Forelimb muscle (tissue), 1 donor: ENCODE results near the gene ATF7. TPM values are rescaled to one million over a fixed set of nuclear protein-coding genes. Genes with fewer than 3 reads are reported as not detected.
"Not testable (repeated sequence)": the region's sequence is repeated elsewhere in the genome, so short reads cannot be mapped to it uniquely, and the experiment has no call there.

Source experiments
- DNase-seq: peaks from one replicate; pipeline ENCODE4 v3.0.0-alpha.2; 2013; ENCODE audit warnings: low read depth
- polyA plus RNA-seq: library from polyadenylated mRNA; unstranded; fragments of 120-200 nt; gene quantifications from one replicate; pipeline ENCODE4 v1.2.1, GENCODE V29; 2013; ENCODE audit not compliant: insufficient read length

Gene ATF7
- 49.7 TPM for polyA plus RNA-seq

DNA sequence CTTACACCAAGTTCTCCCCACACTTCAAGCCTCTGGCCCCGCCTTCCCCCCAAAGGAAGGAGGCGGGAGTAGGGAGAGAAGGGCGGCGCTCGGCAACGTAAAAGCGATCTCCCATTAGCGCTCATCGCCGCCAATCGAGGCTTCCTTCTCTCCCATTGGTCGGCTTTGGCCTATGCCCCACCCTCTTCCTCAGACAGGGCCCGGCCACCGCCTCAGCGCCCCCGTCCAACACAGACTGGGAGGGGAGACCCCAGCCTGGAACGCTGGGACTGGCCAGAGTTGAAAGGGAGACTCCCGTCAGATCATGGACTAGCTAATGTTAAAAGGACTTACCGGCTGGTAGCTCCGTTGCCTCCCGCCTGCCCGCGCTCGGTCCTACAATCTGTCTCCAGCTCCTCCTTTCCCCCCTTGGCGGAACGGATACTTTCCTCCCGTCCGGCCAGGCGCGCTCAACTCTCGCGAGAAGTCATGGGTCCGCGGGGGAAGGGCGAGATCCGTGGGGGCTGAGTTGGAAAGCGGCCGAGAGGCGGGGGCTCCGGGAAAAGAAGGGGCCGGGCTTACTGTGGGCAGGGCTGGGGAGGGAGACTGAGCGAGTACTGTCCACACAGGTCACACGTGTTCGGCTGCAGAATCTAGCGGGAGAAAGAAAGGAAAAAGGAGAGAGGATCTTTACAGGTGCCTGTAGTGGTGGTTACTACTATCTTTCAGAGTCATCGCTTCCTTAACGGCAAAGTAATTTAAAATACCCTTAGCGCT lies at the start of gene ATF7:
ATF7 (minus strand) TSS at position 437 of the 756 bp plus-strand sequence. CDS start 25,382 bp downstream, outside the sequence.
- DNase-seq: peak; percentile 94

- DNase-seq: no peak
Measured at GRCh38 chr12:53674977-53675700, 49.0 kb upstream of the ATF7 start.

DNA sequence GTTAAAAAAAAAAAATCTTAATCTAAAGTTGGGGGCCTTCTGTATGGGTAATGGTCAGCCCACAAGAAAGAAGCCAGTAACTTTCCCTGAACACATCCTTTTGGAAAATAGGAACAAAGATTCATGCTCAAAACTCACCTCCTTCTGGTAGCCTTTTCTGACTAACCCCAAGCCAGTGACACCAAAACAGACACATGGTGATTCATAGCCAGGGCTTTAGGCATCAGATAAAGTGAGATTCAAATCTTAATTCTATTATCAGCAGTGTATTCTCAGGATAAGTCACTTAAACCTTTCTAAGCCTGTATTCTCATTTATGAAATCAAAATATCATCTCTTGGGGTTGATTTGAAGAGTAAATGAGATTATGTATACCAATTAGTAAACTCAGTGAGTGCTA lies 44.8 kb upstream of the ATF7 start:
- DNase-seq: no peak

DNA sequence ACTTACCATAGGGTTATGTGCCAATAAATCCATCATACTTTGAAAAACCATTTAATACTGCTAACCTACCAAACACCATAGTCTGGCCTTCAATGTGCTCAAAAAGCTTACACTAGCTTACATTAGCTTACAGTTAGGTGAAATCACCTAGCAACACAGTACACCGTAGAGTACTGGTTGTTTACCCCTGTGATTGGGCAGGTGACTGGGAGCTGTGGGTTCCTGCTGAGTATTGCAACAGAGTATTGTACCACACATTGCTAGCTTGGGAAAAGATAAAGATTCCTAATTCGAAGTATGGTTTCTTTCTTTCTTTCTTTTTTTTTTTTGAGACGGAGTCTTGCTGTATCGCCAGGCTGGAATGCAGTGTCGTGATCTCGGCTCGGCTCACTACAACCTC lies 44.1 kb upstream of the ATF7 start:
- no peak for DNase-seq

DNA sequence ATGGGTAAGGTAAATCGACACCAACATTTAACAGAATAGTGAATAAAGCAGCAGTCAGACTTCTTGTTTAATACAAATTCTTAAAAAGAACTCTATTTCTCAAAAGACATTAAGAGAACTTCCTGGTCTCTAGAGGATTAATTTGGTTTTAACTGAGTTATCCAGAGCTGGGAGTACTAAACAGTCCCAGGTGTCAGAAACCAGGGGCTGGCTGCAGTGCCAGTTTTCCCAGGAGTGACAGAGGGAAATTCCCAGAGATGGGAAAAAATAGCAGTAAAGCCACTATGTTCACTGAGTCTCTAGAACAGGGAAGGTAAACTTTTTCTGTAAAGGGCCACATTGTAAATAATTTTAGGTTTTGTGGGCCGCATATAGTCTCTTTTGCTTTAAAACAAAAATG lies 40.9 kb upstream of the ATF7 start:
- no peak for DNase-seq

DNA sequence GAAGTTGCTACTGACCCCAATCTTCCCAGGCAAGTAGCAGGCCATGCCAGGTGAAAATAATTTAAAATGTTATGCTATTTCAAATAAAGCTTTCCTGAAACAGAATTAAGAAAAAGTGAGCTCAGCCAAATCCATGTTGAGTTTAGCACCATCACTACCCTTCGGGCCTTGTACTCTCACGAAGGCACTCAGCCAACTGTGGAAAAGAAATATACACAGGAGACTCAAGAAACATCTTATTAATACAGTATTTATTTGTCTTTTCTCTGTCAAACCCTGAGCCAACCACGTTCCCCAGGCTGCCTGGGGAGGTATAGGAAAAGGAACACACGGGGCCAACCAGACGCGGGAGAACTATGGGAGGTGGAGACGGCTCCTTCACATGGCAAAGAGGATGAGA lies 38.8 kb upstream of the ATF7 start:
- no peak for DNase-seq

DNA sequence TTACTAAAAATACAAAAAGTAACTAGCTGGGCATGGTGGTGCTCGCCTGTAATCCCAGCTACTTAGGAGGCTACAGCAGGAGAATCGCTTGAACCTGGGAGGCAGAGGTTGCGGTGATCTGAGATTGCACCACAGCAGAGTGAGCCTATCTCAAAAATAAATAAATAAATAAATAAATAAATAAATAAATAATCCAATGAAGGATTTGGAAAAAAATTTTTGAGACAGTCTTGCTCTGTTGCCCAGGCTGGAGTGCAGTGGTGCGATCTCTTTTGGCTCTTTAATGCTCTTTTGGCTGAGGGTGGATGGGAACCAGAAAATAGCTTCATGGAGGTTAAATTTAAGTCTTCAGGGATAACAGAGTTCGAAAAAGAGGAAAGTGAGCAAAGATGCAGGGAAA lies 38.0 kb upstream of the ATF7 start:
- DNase-seq: no peak

- no peak for DNase-seq
Measured at GRCh38 chr12:53660041-53660440, 33.9 kb upstream of the ATF7 start.

- DNase-seq: no peak
Measured at GRCh38 chr12:53659571-53659981, 33.4 kb upstream of the ATF7 start.

GRCh38 chr12:53659011-53659551 lies 32.9 kb upstream of the ATF7 start:
- no peak for DNase-seq

GRCh38 chr12:53657041-53657440 lies 30.9 kb upstream of the ATF7 start:
- DNase-seq: no peak

GRCh38 chr12:53653595-53653994 lies 27.4 kb upstream of the ATF7 start:
- DNase-seq: no peak

GRCh38 chr12:53652366-53652765 lies 26.2 kb upstream of the ATF7 start:
- no peak for DNase-seq

- DNase-seq: no peak
Measured at GRCh38 chr12:53651737-53652136, 25.6 kb upstream of the ATF7 start.

DNA sequence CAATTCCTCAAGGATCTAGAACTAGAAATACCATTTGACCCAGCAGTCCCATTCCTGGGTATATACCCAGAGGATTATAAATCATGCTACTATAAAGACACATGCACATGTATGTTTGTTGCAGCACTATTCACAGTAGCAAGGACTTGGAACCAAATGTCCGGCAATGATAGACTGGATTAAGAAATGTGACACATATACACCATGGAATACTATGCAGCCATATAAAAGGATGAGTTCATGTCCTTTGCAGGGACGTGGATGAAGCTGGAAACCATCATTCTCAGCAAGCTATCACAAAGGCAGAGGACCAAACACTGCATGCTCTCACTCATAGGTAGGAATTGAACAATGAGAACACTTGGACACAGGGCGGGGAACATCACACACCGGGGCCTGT lies 20.1 kb upstream of the ATF7 start:
- DNase-seq: not testable (repeated sequence)

- DNase-seq: no peak
Measured at GRCh38 chr12:53645165-53645564, 19.0 kb upstream of the ATF7 start.

- DNase-seq: no peak
Measured at GRCh38 chr12:53644133-53644532, 18.0 kb upstream of the ATF7 start.

DNA sequence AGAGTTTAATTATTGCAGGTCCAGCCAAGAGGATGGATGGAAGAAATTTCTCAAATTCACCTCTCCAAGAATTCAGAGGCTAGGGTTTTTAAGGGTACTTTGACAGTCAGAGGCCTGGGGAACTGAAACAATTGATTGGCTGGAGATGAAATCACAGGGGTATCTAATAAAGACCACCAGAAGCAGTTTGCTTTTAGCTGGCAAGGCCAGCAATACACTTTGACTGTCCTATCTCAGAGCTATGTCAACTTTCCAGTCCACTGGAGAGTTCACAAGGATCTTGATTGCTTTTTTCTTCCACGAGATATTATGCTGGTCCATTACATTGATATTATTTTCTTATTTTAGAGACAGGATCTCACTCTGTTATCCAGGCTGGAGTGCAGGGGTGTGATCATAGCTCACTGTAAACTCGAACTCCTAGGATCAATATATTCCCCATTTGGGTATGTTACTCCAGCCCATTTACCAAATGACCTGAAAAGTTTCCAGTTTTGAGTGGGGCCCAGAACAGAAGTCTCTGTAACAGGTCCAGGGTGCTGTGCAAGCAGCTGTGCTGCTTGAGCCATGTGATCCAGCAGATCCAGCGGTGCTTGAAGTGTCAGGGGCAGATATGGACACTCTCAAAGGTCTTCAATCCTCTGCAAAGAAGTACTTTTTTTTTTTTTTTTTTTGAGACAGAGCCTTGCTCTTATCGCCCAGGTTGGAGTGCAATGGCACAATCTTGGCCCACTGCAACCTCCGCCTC lies 17.2 kb upstream of the ATF7 start:
- no peak for DNase-seq

- DNase-seq: no peak
Measured at GRCh38 chr12:53638057-53638456, 11.9 kb upstream of the ATF7 start.

GRCh38 chr12:53636641-53637040 lies 10.5 kb upstream of the ATF7 start:
- DNase-seq: no peak

DNA sequence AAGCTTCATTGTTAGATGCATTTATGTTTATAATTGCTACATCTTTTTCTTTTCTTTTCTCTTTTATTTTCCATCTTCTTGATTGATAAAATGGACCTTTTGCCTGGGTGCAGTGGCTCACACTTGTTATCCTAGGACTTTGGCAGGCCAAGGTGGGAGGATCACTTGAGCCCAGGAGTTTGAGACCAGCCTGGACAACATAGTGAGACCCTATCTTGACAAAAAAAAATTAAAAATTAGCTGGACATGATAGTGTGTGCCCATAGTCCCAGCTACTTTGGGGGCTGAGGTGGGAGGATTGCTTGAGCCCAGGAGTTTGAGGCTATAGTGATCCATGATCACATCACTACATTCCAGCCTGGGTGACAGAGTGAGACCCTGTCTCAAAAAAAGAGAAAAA lies 9.5 kb upstream of the ATF7 start:
- not testable (repeated sequence) for DNase-seq

GRCh38 chr12:53631721-53632120 lies 5.5 kb upstream of the ATF7 start:
- DNase-seq: no peak
